Measurements from ENCODE around the gene PCYT1A. TPM values are rescaled to one million over a fixed set of nuclear protein-coding genes. Genes with fewer than 3 reads are reported as not detected.

The PCYT1A gene
- total RNA-seq, 1 experiment from 2014 or later, result 64.5 TPM

DNA sequence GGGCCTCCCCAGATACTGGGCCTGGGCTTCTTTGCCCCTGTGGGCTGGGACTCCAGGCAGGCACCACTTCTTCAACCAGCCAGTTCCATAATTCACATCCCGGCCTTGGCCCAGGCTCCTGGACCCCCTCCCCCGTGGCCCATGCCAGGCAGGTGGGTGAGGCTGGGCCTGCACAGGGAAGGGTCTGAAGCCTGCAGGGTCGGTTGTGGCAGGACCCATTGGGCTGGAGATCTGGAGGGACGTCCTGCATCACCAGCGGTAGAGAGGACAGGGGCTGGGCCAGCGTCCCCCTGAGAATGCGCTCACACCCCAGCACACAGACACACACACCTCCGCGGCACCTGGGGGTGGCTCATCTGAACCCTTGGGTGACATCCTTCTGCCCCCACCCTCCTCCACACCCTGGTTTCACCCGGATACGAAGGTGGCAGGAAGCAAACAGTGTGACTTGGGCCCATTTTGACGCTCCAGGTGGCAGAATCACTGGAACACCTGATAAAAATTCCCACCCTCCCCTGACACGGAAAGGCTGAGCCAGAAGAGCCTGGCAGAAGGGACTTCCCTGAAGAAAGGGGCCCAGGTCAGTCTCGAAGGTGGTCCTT lies 91.8 kb downstream of the PCYT1A start:
- Mint-ChIP-seq H3K27ac (ENCODE audit: low read depth, unreplicated experiment) (no peak overlapping the region), H3K4me3 (ENCODE audit: unreplicated experiment) (no peak overlapping the region), H3K9me3 (ENCODE audit: unreplicated experiment) (no peaks in the 10 kb centered on the region), H3K4me1 (ENCODE audit: insufficient read depth, unreplicated experiment) (no peaks in the 10 kb centered on the region), H3K36me3 (ENCODE audit: insufficient read depth, unreplicated experiment) (no peaks in the 10 kb centered on the region), H3K27me3 (ENCODE audit: insufficient read depth, unreplicated experiment) (no peaks in the 10 kb centered on the region)
- BruUV-seq (replicated peaks), result no TSS peak
- CTCF ChIA-PET, result interaction anchor here (0.6 to 8.1 kb wide), 9 partner anchors 24 to 396 kb away, joined by 3 to 171 read pairs (median 4); no protein-coding TSS in a partner anchor
- intact Hi-C loops (cut with micrococcal nuclease), result loop anchor here (1.0 to 2.0 kb wide), 2 partner anchors 122 to 169 kb away; no protein-coding TSS in a partner anchor
- TF ChIP-seq CTCF (IDR thresholded peaks at IDR 0.05; ENCODE audit: unreplicated experiment), result no peak
- POLR2A ChIA-PET, result interaction anchor here (0.7 to 1.8 kb wide), 2 partner anchors 116 to 124 kb away, joined by 3 to 4 read pairs; no protein-coding TSS in a partner anchor
- no peak for DNase-seq (ENCODE audit: unreplicated experiment)

DNA sequence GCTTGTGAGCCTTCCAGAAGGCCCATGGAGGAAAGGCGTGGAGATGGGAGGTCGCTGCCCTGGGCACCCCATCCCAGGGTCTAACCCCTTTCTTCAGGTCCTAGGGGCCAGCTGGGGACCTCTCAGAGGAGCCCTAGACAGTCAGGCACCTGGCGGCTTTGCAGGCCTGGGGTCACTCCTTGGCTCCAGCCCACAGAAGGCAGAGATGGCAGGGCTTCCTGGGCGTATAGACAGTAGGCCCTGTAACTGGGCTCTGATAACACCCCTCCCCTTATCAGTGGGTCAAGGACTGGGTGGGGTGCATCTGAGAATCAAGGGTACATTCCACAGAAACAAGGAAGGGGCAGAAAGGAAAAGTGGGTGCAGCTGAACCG lies 93.0 kb downstream of the PCYT1A start:
- Mint-ChIP-seq H3K4me3 (ENCODE audit: unreplicated experiment) (no peak overlapping the region), H3K36me3 (ENCODE audit: insufficient read depth, unreplicated experiment) (no peaks in the 10 kb centered on the region), H3K9me3 (ENCODE audit: unreplicated experiment) (no peaks in the 10 kb centered on the region), H3K27ac (ENCODE audit: low read depth, unreplicated experiment) (no peak overlapping the region), H3K27me3 (ENCODE audit: insufficient read depth, unreplicated experiment) (no peaks in the 10 kb centered on the region), H3K4me1 (ENCODE audit: insufficient read depth, unreplicated experiment) (no peaks in the 10 kb centered on the region)
- no peak for DNase-seq (ENCODE audit: unreplicated experiment)
- intact Hi-C loops (cut with micrococcal nuclease), result no loop called here
- POLR2A ChIA-PET, result no interaction called here
- CTCF ChIA-PET, result interaction anchor here (0.7 to 8.1 kb wide), 2 partner anchors 121 to 810 kb away, joined by 3 to 171 read pairs; no protein-coding TSS in a partner anchor
- no TSS peak for BruUV-seq (replicated peaks)
- no peak for TF ChIP-seq CTCF (IDR thresholded peaks at IDR 0.05; ENCODE audit: unreplicated experiment)

- H3K4me1 Mint-ChIP-seq (ENCODE audit: insufficient read depth, unreplicated experiment), result no peaks in the 10 kb centered on the region
- BruUV-seq (replicated peaks), result no TSS peak
- ChIA-PET CTCF (interaction anchor here (0.7 to 8.1 kb wide), 3 partner anchors 52 to 811 kb away, joined by 3 to 171 read pairs (median 3); no protein-coding TSS in a partner anchor), POLR2A (no interaction called here)
- H3K27me3 Mint-ChIP-seq (ENCODE audit: insufficient read depth, unreplicated experiment), result no peaks in the 10 kb centered on the region
- no peak overlapping the region for H3K27ac Mint-ChIP-seq (ENCODE audit: low read depth, unreplicated experiment)
- no peaks in the 10 kb centered on the region for H3K36me3 Mint-ChIP-seq (ENCODE audit: insufficient read depth, unreplicated experiment)
- no peak overlapping the region for H3K4me3 Mint-ChIP-seq (ENCODE audit: unreplicated experiment)
- intact Hi-C loops (cut with micrococcal nuclease), result no loop called here
- no peak for TF ChIP-seq CTCF (IDR thresholded peaks at IDR 0.05; ENCODE audit: unreplicated experiment)
- H3K9me3 Mint-ChIP-seq (ENCODE audit: unreplicated experiment), result no peaks in the 10 kb centered on the region
- no peak for DNase-seq (ENCODE audit: unreplicated experiment)
Observed at GRCh38 chr3:196193736-196194541, 93.6 kb downstream of the PCYT1A start.

DNA sequence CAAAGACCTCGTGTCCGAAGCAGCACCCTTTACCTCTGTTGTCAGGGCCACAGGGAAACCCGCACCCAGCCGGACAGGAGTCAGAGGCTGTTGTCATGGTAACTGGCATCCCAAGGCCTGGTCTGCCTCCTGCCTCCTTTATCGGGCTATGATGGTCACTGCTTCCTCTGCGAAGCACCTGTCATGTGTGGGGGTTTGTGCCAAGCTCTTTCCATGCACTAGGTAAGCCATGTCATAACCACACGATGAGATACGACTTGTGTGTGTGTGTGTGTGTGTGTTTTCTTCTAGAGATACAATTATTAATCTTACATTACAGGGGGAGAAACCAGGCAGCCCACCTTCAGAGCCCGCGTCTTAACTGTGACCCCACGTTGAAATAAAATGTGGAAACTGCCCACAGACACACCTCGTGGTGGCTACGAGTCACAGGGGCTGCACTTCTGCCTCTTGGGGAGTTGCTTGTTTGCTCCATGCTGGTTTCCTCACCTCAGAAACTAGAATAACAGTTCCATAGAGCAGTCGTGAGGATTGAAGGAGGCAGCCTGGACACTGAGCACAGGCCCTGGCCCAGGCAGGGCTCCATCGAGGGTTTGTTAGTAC lies 94.3 kb downstream of the PCYT1A start:
- intact Hi-C loops (cut with micrococcal nuclease), result no loop called here
- H3K36me3 Mint-ChIP-seq (ENCODE audit: insufficient read depth, unreplicated experiment), result no peaks in the 10 kb centered on the region
- no TSS peak for BruUV-seq (replicated peaks)
- H3K27ac Mint-ChIP-seq (ENCODE audit: low read depth, unreplicated experiment), result no peak overlapping the region
- no peaks in the 10 kb centered on the region for H3K27me3 Mint-ChIP-seq (ENCODE audit: insufficient read depth, unreplicated experiment)
- H3K4me1 Mint-ChIP-seq (ENCODE audit: insufficient read depth, unreplicated experiment), result no peaks in the 10 kb centered on the region
- H3K9me3 Mint-ChIP-seq (ENCODE audit: unreplicated experiment), result no peaks in the 10 kb centered on the region
- no peak for DNase-seq (ENCODE audit: unreplicated experiment)
- ChIA-PET CTCF (interaction anchor here (0.8 to 8.1 kb wide), 3 partner anchors 22 to 120 kb away, joined by 3 to 171 read pairs (median 3); no protein-coding TSS in a partner anchor), POLR2A (no interaction called here)
- H3K4me3 Mint-ChIP-seq (ENCODE audit: unreplicated experiment), result no peak overlapping the region
- no peak for TF ChIP-seq CTCF (IDR thresholded peaks at IDR 0.05; ENCODE audit: unreplicated experiment)

All from MCF 10A (cell line).